OCI-LY1 (cell line): ENCODE measurements around the gene GMIP.

Source experiments
- EZH2 ChIP-seq: fragments of 200-600 bp; sonication (generic), shearing (Covaris generic); IDR thresholded peaks from 2 replicates; pipeline ENCODE4 v1.8.0; 2017; ENCODE audit warnings: borderline replicate concordance, mixed run types, mild to moderate bottlenecking, antibody characterized with exemption, low read length, moderate library complexity, mixed read lengths
- TF ChIP-seq, protein P1 (sequence below): fragments of 200-600 bp; sonication (generic), shearing (Covaris generic); IDR thresholded peaks from 2 replicates; pipeline ENCODE4 v1.5.1; 2017; ENCODE audit warnings: mild to moderate bottlenecking, antibody characterized with exemption, low read length, moderate library complexity, mixed read lengths

DNA sequence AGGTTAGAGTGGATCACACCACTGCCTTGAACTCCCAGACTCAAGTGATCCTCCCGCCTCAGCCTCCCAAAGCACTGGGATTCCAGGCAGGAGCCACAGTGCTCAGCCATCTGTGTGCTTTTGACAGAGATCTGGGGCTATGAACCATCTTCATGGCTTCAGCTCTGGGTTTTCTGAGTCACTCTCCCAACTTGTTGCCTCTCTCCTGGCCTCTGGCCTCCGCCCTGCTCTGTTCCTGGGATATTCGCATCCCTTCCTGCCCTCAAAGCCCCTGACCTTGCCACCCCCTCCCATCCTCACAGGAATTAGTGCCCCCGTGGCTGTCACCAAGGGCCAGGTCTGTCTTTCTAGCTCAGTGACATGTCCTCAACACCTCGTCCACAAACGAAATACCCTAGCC, 5.7 kb upstream of the GMIP start:
- TF ChIP-seq, protein P1, sequence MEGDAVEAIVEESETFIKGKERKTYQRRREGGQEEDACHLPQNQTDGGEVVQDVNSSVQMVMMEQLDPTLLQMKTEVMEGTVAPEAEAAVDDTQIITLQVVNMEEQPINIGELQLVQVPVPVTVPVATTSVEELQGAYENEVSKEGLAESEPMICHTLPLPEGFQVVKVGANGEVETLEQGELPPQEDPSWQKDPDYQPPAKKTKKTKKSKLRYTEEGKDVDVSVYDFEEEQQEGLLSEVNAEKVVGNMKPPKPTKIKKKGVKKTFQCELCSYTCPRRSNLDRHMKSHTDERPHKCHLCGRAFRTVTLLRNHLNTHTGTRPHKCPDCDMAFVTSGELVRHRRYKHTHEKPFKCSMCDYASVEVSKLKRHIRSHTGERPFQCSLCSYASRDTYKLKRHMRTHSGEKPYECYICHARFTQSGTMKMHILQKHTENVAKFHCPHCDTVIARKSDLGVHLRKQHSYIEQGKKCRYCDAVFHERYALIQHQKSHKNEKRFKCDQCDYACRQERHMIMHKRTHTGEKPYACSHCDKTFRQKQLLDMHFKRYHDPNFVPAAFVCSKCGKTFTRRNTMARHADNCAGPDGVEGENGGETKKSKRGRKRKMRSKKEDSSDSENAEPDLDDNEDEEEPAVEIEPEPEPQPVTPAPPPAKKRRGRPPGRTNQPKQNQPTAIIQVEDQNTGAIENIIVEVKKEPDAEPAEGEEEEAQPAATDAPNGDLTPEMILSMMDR: no peak
- TF ChIP-seq EZH2: no peak
